Breast epithelium (tissue), 4 donors: ENCODE data around the gene MLYCD. TPM values are rescaled to one million over a fixed set of nuclear protein-coding genes. Genes with fewer than 3 reads are reported as not detected.

Source experiments
- DNase-seq, 2 donors: peaks; one replicate each; pipeline ENCODE4 v3.0.0-alpha.2; 2019; ENCODE audit warnings: low spot score in 2 of 2
- H3K27ac ChIP-seq, 2 donors: fragments of 200-600 bp; sonication (generic) in 1 of 2; one replicate each; pipeline ENCODE4 v1.5.1; 2016 to 2019; ENCODE audit warnings: mild to moderate bottlenecking in 1 of 2
- H3K27me3 ChIP-seq, 2 donors: fragments of 200-600 bp; sonication (generic) in 1 of 2; one replicate each; pipeline versions ENCODE4 v1.5.1 to v1.6.0; 2017 to 2019; ENCODE audit warnings: control low read depth in 1 of 2, mild to moderate bottlenecking in 1 of 2
- H3K36me3 ChIP-seq: fragments of 200-600 bp; one replicate; pipeline ENCODE4 v1.5.1; 2019
- H3K4me1 ChIP-seq, 2 donors: fragments of 200-600 bp; sonication (generic); one replicate each; pipeline ENCODE4 v1.5.1; 2016 to 2019; ENCODE audit warnings: control low read depth in 1 of 2
- H3K4me3 ChIP-seq, 3 donors: fragments of 200-600 bp; sonication (generic); 1 replicate in 2 of 3; 2 replicates in 1 of 3; pipeline ENCODE4 v1.5.1; 2016 to 2019; ENCODE audit warnings: mild to moderate bottlenecking in 3 of 3, moderate library complexity in 2 of 3
- H3K9me3 ChIP-seq, 2 donors: fragments of 200-600 bp; sonication (generic) in 1 of 2; one replicate each; pipeline ENCODE4 v1.5.1; 2016 to 2019; ENCODE audit warnings: control low read depth in 1 of 2
- POLR2A ChIP-seq: fragments of 450-650 bp; IDR thresholded peaks from one replicate; pipeline ENCODE4 v1.6.1; 2016; ENCODE audit warnings: antibody characterized with exemption, mild to moderate bottlenecking, moderate library complexity
- POLR2AphosphoS5 ChIP-seq, 3 donors: sonication (generic); formaldehyde crosslinking; IDR thresholded peaks; one replicate each; pipeline ENCODE4 v1.6.1; 2017; ENCODE audit warnings: antibody characterized with exemption in 3 of 3
- intact Hi-C: fragments of 100-400 bp; cut with DNase I; formaldehyde crosslinking; loops from one replicate; pipeline ENCODE4 v1.15.1; 2023; ENCODE audit warnings: low total_unique reads
- total RNA-seq, 3 donors: library from RNA; depleted of rRNA; stranded (reverse); fragments of >200 nt; gene quantifications; one replicate each; pipeline ENCODE4 v1.1.0, GENCODE V29; 2016
- TF ChIP-seq, protein P1 (sequence below), 3 donors: fragments of 450-650 bp; IDR thresholded peaks; one replicate each; pipeline ENCODE4 v1.5.1; 2016 to 2017; ENCODE audit warnings: antibody characterized with exemption in 3 of 3, mild to moderate bottlenecking in 3 of 3, moderate library complexity in 3 of 3

The MLYCD gene
- total RNA-seq, 3 donors from 2014 or later, result 9.5 to 17.0 (median 12.1) TPM

DNA sequence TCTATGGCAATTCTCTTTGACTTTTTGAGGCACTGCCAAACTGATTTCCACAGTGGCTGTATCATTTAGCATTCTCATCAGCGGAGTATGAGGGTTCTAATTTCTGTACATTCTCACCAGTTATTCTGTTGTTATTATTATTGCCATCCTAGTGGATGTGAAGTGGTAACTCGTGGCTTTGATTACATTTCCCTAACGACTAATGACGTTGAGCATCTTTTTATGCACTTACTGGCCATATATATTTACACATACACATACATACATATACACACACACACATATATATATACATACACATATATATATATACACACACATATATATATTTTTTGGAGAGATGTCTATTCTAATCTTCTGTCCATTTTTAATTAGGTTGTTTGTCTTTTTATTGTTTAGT lies 3.7 kb upstream of the MLYCD start:
- Histone ChIP-seq H3K36me3 (no peaks in the 10 kb centered on the region), H3K4me1 (no peaks in the 10 kb centered on the region), H3K9me3 (peaks cover 8% of the 10 kb centered on the region in 2 donors), H3K4me3 (no peak overlapping the region), H3K27me3 (no peaks in the 10 kb centered on the region), H3K27ac (no peak overlapping the region)
- intact Hi-C loops, result no loop called here
- no peak for DNase-seq
- no peak for TF ChIP-seq POLR2AphosphoS5 (IDR thresholded peaks at IDR 0.05)
- TF ChIP-seq POLR2A, result no peak
- TF ChIP-seq, protein P1, sequence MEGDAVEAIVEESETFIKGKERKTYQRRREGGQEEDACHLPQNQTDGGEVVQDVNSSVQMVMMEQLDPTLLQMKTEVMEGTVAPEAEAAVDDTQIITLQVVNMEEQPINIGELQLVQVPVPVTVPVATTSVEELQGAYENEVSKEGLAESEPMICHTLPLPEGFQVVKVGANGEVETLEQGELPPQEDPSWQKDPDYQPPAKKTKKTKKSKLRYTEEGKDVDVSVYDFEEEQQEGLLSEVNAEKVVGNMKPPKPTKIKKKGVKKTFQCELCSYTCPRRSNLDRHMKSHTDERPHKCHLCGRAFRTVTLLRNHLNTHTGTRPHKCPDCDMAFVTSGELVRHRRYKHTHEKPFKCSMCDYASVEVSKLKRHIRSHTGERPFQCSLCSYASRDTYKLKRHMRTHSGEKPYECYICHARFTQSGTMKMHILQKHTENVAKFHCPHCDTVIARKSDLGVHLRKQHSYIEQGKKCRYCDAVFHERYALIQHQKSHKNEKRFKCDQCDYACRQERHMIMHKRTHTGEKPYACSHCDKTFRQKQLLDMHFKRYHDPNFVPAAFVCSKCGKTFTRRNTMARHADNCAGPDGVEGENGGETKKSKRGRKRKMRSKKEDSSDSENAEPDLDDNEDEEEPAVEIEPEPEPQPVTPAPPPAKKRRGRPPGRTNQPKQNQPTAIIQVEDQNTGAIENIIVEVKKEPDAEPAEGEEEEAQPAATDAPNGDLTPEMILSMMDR (IDR thresholded peaks at IDR 0.05), result no peak

DNA sequence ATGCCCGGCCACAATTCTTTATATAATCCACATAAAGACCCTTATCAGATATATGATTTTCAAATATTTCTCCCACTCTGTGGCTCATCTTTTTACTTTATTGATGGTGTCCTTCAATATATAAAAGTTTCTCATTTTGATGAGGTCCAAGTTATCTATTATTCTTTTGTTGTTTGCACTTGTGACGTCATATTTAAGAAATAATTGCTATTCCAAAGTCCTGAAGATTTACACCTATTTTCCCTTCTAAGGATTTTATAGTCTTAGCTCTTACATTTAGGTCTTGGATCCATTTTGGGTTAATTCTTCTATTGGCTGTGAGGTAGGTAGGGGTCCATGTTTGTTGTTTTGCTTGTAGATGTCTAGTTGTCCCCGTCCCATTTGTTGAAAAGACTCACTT lies 3.0 kb upstream of the MLYCD start:
- Histone ChIP-seq H3K4me3 (no peak overlapping the region), H3K9me3 (peaks cover 8% of the 10 kb centered on the region in 2 donors), H3K27ac (no peak overlapping the region), H3K36me3 (no peaks in the 10 kb centered on the region), H3K27me3 (no peaks in the 10 kb centered on the region), H3K4me1 (no peaks in the 10 kb centered on the region)
- intact Hi-C loops, result no loop called here
- no peak for DNase-seq
- TF ChIP-seq POLR2A (no peak), POLR2AphosphoS5 (IDR thresholded peaks at IDR 0.05) (no peak)
- TF ChIP-seq, protein P1 (IDR thresholded peaks at IDR 0.05), result no peak

DNA sequence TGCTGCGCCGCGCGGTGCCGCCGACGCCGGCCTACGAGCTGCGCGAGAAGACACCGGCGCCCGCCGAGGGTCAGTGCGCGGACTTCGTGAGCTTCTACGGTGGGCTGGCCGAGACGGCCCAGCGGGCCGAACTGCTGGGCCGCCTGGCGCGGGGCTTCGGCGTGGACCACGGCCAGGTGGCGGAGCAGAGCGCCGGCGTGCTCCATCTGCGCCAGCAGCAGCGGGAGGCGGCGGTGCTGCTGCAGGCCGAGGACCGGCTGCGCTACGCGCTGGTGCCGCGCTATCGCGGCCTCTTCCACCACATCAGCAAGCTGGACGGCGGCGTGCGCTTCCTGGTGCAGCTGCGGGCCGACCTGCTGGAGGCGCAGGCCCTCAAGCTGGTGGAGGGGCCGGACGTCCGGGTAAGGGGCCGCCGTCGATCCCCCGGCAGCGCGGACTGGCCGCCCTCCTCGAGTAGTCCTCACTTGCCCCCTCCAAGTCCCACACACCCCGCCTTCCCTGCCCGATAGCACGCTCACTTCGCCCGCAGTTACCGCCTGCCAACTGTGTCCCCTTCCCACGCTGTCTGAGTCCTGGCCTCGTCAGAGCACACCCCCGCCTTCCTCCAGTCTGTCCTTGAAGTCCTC lies 470 bp downstream of the MLYCD start:
- peak overlapping the region; percentile 84 to 92 (median 87) for H3K4me3 ChIP-seq
- no peaks in the 10 kb centered on the region for H3K27me3 ChIP-seq
- H3K27ac ChIP-seq, result peak overlapping the region; percentile 84 to 95
- TF ChIP-seq, protein P1 (IDR thresholded peaks at IDR 0.05), result no peak
- TF ChIP-seq POLR2A (no peak), POLR2AphosphoS5 (IDR thresholded peaks at IDR 0.05) (no peak)
- no peak for DNase-seq
- no peaks in the 10 kb centered on the region for H3K9me3 ChIP-seq
- H3K4me1 ChIP-seq, result no peaks in the 10 kb centered on the region
- no peaks in the 10 kb centered on the region for H3K36me3 ChIP-seq
- intact Hi-C loops, result no loop called here

DNA sequence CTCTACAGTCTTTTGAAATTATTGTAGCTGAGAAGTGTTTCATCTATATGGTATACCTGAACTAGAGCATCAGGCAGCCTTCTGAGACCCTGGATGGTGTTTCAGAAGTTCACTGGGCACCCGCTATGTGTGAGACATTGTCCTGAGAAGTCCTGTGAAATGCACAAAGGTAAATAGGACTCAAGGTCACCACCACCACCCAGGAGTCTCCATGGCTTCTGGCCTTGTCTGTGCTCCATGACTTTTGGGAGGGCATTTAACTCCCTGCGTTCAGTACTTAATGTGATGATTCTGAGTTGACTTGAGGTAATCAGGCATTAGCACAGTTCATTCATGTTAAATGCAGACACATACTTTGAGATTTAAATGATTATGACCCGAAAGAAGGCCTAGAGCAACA lies 1.1 kb downstream of the MLYCD start:
- TF ChIP-seq, protein P1 (IDR thresholded peaks at IDR 0.05), result no peak
- TF ChIP-seq POLR2AphosphoS5 (IDR thresholded peaks at IDR 0.05) (no peak), POLR2A (no peak)
- H3K36me3 ChIP-seq, result no peaks in the 10 kb centered on the region
- H3K9me3 ChIP-seq, result no peaks in the 10 kb centered on the region
- no peaks in the 10 kb centered on the region for H3K27me3 ChIP-seq
- H3K27ac ChIP-seq, result peak overlapping the region; percentile 84 to 95
- DNase-seq, result no peak
- H3K4me3 ChIP-seq, result peak overlapping the region; percentile 84 to 92 (median 87)
- H3K4me1 ChIP-seq, result no peaks in the 10 kb centered on the region
- intact Hi-C loops, result no loop called here

DNA sequence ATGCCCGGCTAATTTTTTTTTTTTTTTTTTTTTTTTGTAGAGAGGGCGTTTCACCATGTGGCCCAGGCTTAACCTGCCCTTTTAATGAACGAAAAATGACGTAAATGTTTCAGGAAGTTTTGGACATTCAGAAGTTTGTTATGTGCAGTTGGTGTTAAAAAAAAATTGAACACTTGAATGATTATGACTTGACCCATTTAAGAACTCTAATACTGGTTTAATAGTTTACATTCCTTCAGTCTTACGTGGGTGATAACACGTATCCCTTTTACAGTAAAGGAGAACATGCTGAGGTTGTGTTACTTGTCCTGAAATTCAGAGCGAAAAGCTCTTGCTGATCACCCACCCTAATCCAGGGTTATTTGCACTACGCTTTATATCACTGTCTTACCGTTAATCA lies 1.7 kb downstream of the MLYCD start:
- no peak for TF ChIP-seq POLR2A
- TF ChIP-seq, protein P1 (IDR thresholded peaks at IDR 0.05), result no peak
- TF ChIP-seq POLR2AphosphoS5 (IDR thresholded peaks at IDR 0.05), result no peak
- H3K27me3 ChIP-seq, result no peaks in the 10 kb centered on the region
- intact Hi-C loops, result no loop called here
- no peak overlapping the region for H3K4me3 ChIP-seq
- no peaks in the 10 kb centered on the region for H3K36me3 ChIP-seq
- no peak overlapping the region for H3K27ac ChIP-seq
- no peaks in the 10 kb centered on the region for H3K4me1 ChIP-seq
- no peak for DNase-seq
- H3K9me3 ChIP-seq, result no peaks in the 10 kb centered on the region
